Measurements from ENCODE around the gene SMIM41. TPM values are rescaled to one million over a fixed set of nuclear protein-coding genes. Genes with fewer than 3 reads are reported as not detected.
A peak's percentile ranks its signal among the peaks of the same experiment; 100 is the strongest.

SMIM41 gene
- total RNA-seq, 1 experiment from 2014 or later, result not detected

DNA sequence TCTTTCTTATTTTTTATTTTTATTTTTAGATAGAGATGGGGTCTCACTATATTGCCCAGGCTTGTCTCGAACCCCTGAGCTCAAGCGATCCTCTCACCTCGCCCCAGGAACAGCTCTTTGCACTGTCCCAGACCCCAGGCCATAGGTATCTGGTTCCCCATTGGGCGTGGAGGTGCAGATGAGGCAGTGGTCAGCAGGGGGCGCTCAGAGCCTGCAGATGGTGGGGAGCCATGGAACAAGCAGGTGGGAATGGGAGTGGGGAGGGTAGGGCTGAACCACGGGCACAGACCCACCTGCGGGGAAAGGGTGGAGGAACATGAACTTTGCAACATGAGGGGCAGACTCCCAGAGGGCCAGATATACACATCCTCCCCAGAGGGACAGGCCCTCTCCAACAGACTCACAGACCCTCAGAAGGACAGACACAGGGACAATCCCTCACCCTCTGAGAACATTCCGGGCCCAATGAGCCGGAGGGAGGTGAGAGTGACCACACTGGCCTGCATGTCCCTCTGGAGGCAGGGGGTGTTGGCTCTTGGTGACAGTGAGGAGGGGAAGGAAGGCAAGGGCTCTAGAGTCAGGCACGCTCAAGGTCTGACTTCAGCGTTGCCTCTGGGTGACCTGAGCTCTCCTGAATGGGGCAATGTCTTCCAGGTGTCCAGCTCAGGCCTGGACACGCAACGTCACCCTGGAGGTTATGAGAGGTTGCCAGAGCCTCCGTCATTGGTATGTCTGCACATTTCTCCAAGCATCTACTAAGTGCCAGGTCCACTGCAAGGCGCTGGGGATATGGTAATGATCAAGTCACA, 77.5 kb downstream of the SMIM41 start:
- Histone ChIP-seq H3K9ac (ENCODE audit: low read length) (no peak overlapping the region), H3K36me3 (ENCODE audit: low read depth, low read length) (no peaks in the 10 kb centered on the region), H3K79me2 (ENCODE audit: low read length) (no peaks in the 10 kb centered on the region), H3K4me2 (ENCODE audit: low read length) (no peak overlapping the region), H3K4me1 (ENCODE audit: insufficient read depth, low read length) (peaks cover 34% of the 10 kb centered on the region), H3F3A (ENCODE audit: low read length, unreplicated experiment) (no peaks in the 10 kb centered on the region), H3K27ac (ENCODE audit: low read length) (no peak overlapping the region), H3K9me2 (replicated peaks; ENCODE audit: low read length) (no peaks in the 10 kb centered on the region), H3K9me3 (ENCODE audit: low read length) (no peaks in the 10 kb centered on the region), H3K27me3 (ENCODE audit: low read length) (no peaks in the 10 kb centered on the region), H3K4me3 (ENCODE audit: low read length) (no peak overlapping the region), H2AFZ (ENCODE audit: low read length) (no peak overlapping the region), H4K20me1 (ENCODE audit: low read length) (no peaks in the 10 kb centered on the region)
- DNase-seq (peak; percentile 86), ATAC-seq (peak; percentile 55)
- ChIA-PET CTCF (interaction anchor here (0.5 to 1.5 kb wide), 5 partner anchors 65 to 170 kb away, joined by 3 to 5 read pairs (median 3); no protein-coding TSS in a partner anchor), POLR2A (ENCODE audit: unreplicated experiment) (interaction anchor here (0.6 kb wide), 1 partner anchor 122 kb away, joined by 6 read pairs; no protein-coding TSS in a partner anchor)
- TF ChIP-seq EZH2 (IDR thresholded peaks at IDR 0.05; ENCODE audit: low read length, unreplicated experiment), result no peak
- TF ChIP-seq, protein P1, sequence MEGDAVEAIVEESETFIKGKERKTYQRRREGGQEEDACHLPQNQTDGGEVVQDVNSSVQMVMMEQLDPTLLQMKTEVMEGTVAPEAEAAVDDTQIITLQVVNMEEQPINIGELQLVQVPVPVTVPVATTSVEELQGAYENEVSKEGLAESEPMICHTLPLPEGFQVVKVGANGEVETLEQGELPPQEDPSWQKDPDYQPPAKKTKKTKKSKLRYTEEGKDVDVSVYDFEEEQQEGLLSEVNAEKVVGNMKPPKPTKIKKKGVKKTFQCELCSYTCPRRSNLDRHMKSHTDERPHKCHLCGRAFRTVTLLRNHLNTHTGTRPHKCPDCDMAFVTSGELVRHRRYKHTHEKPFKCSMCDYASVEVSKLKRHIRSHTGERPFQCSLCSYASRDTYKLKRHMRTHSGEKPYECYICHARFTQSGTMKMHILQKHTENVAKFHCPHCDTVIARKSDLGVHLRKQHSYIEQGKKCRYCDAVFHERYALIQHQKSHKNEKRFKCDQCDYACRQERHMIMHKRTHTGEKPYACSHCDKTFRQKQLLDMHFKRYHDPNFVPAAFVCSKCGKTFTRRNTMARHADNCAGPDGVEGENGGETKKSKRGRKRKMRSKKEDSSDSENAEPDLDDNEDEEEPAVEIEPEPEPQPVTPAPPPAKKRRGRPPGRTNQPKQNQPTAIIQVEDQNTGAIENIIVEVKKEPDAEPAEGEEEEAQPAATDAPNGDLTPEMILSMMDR (conservative IDR thresholded peaks at IDR 0.05; ENCODE audit: low read depth, low read length), result peak; percentile 98
- intact Hi-C loops (cut with micrococcal nuclease), result loop anchor here (1.0 kb wide), 1 partner anchor 170 kb away; no protein-coding TSS in a partner anchor
- no TSS peak for BruUV-seq (replicated peaks)

- no peak for ATAC-seq
- H3K4me3 ChIP-seq (ENCODE audit: low read length), result no peak overlapping the region
- H3F3A ChIP-seq (ENCODE audit: low read length, unreplicated experiment), result no peaks in the 10 kb centered on the region
- POLR2A ChIA-PET (ENCODE audit: unreplicated experiment), result interaction anchor here (0.6 kb wide), 1 partner anchor 121 kb away, joined by 6 read pairs; no protein-coding TSS in a partner anchor
- no peaks in the 10 kb centered on the region for H3K9me2 ChIP-seq (replicated peaks; ENCODE audit: low read length)
- H2AFZ ChIP-seq (ENCODE audit: low read length), result no peak overlapping the region
- H3K4me1 ChIP-seq (ENCODE audit: insufficient read depth, low read length), result peaks cover 29% of the 10 kb centered on the region
- intact Hi-C loops (cut with micrococcal nuclease), result loop anchor here (1.0 kb wide), 1 partner anchor 170 kb away; no protein-coding TSS in a partner anchor
- H3K27ac ChIP-seq (ENCODE audit: low read length), result no peak overlapping the region
- CTCF ChIA-PET, result interaction anchor here (0.6 to 1.5 kb wide), 2 partner anchors 161 to 662 kb away, joined by 4 to 5 read pairs; no protein-coding TSS in a partner anchor
- no peak for DNase-seq
- no peak overlapping the region for H3K9ac ChIP-seq (ENCODE audit: low read length)
- no peak overlapping the region for H3K4me2 ChIP-seq (ENCODE audit: low read length)
- no peaks in the 10 kb centered on the region for H3K79me2 ChIP-seq (ENCODE audit: low read length)
- no peaks in the 10 kb centered on the region for H3K9me3 ChIP-seq (ENCODE audit: low read length)
- H3K36me3 ChIP-seq (ENCODE audit: low read depth, low read length), result no peaks in the 10 kb centered on the region
- H4K20me1 ChIP-seq (ENCODE audit: low read length), result no peaks in the 10 kb centered on the region
- H3K27me3 ChIP-seq (ENCODE audit: low read length), result no peaks in the 10 kb centered on the region
- no TSS peak for BruUV-seq (replicated peaks)
- TF ChIP-seq, protein P1 (conservative IDR thresholded peaks at IDR 0.05; ENCODE audit: low read depth, low read length), result no peak
- TF ChIP-seq EZH2phosphoT487 (IDR thresholded peaks at IDR 0.05; ENCODE audit: borderline replicate concordance, low read length) (no peak), EZH2 (IDR thresholded peaks at IDR 0.05; ENCODE audit: low read length, unreplicated experiment) (no peak)
These were observed 78.2 kb downstream of the SMIM41 start for GRCh38 chr12:52157566-52158150.

Other genes starting within 250 kb of the SMIM41 start
- not detected in 2 replicates for gene FIGNL2, start 231.0 kb upstream of the SMIM41 start, total RNA-seq (2014; rRNA removed)
- gene ANKRD33, start 191.6 kb upstream of the SMIM41 start, total RNA-seq (2014; rRNA removed), result not detected in 2 replicates
- gene ACVRL1, start 172.2 kb upstream of the SMIM41 start, total RNA-seq (2014; rRNA removed), result 0.40 TPM in 1 of 2 replicates, not detected in the other
- 9.8 and 11.5 TPM in 2 replicates for gene ACVR1B, start 128.0 kb upstream of the SMIM41 start, total RNA-seq (2014; rRNA removed)
- 0.29 and 0.58 TPM in 2 replicates for gene TAMALIN, start 72.8 kb upstream of the SMIM41 start, total RNA-seq (2014; rRNA removed)
- 90.7 and 110 TPM in 2 replicates for gene NR4A1, start 28.3 kb upstream of the SMIM41 start, total RNA-seq (2014; rRNA removed)
- 110 and 167 TPM in 2 replicates for gene ATG101, start 9.7 kb upstream of the SMIM41 start, total RNA-seq (2014; rRNA removed)
- 19.8 and 30.1 TPM in 2 replicates for gene KRT80, start 112.3 kb downstream of the SMIM41 start, total RNA-seq (2014; rRNA removed)
- gene KRT7, start 153.5 kb downstream of the SMIM41 start, total RNA-seq (2014; rRNA removed), result 2,144 and 2,979 TPM in 2 replicates
- gene KRT86, start 194.9 kb downstream of the SMIM41 start, total RNA-seq (2014; rRNA removed), result 0.98 and 1.2 TPM in 2 replicates
- 1,688 and 2,042 TPM in 2 replicates for gene KRT81, start 211.8 kb downstream of the SMIM41 start, total RNA-seq (2014; rRNA removed)
- 0.33 and 1.1 TPM in 2 replicates for gene KRT83, start 241.7 kb downstream of the SMIM41 start, total RNA-seq (2014; rRNA removed)

Data from PC-3 (cell line).